Measurements from ENCODE around the gene MAPK8.

The MAPK8 gene

DNA sequence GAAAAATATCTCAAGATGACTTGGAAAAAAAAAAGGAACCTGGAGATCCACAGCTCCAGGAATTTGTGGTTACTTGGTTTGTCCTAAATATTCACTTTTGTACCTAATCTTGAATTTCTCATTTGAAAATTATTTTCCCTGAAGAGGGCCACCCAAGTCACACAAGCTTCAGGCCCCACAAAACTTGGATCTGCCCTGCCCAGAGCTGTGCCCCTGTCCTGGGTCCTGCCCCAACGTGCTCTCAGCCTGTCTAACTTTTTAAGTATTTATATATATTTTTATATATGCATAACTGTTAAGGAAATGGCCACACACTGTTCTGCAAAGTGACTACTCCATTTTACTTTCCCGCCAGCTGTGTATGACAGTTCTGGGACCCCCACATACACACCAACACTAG lies 174.9 kb downstream of the MAPK8 start:
- H3K27ac ChIP-seq: no peak overlapping the region
- TF ChIP-seq, protein P1, sequence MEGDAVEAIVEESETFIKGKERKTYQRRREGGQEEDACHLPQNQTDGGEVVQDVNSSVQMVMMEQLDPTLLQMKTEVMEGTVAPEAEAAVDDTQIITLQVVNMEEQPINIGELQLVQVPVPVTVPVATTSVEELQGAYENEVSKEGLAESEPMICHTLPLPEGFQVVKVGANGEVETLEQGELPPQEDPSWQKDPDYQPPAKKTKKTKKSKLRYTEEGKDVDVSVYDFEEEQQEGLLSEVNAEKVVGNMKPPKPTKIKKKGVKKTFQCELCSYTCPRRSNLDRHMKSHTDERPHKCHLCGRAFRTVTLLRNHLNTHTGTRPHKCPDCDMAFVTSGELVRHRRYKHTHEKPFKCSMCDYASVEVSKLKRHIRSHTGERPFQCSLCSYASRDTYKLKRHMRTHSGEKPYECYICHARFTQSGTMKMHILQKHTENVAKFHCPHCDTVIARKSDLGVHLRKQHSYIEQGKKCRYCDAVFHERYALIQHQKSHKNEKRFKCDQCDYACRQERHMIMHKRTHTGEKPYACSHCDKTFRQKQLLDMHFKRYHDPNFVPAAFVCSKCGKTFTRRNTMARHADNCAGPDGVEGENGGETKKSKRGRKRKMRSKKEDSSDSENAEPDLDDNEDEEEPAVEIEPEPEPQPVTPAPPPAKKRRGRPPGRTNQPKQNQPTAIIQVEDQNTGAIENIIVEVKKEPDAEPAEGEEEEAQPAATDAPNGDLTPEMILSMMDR (conservative IDR thresholded peaks at IDR 0.05; ENCODE audit: low read depth, low read length): no peak
- no peak overlapping the region for H3K4me3 ChIP-seq (IDR thresholded peaks at IDR 0.05; ENCODE audit: insufficient read depth, low read depth, low read length)
- no peak overlapping the region for H2AFZ ChIP-seq (ENCODE audit: low read depth)
- no peaks in the 10 kb centered on the region for H3K79me2 ChIP-seq (ENCODE audit: insufficient read depth, low read depth)
- no peaks in the 10 kb centered on the region for H3K4me1 ChIP-seq (ENCODE audit: low read depth, poor library complexity, severe bottlenecking)
- H3K36me3 ChIP-seq (ENCODE audit: insufficient read depth): no peaks in the 10 kb centered on the region
- no peak overlapping the region for H3K9ac ChIP-seq
- H3K27me3 ChIP-seq (ENCODE audit: insufficient read depth, low read depth): no peaks in the 10 kb centered on the region
- no peaks in the 10 kb centered on the region for H4K20me1 ChIP-seq (ENCODE audit: insufficient read depth)
- H3K4me2 ChIP-seq: no peak overlapping the region

DNA sequence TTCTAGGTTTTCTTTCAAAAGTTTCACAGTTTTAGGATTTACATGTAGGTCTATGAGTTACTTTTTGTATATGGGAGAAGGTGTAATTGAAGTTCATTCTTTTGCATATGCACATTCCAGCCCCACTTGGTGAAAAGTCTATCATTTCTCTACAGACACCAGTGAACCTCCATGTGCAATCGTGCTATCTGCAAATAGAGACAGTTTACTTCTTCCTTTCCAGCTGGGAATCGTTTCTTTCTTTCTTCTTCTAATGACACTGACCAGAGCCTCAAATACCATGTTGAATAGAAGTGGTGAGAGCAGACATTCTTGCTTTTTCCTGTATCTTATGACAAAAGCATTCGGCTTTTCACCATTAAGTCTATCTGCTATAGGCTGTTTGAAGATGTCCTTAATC lies 175.7 kb downstream of the MAPK8 start:
- Histone ChIP-seq H3K9ac (no peak overlapping the region), H3K27me3 (ENCODE audit: insufficient read depth, low read depth) (no peaks in the 10 kb centered on the region), H3K27ac (no peak overlapping the region), H3K4me1 (ENCODE audit: low read depth, poor library complexity, severe bottlenecking) (no peaks in the 10 kb centered on the region), H3K4me3 (IDR thresholded peaks at IDR 0.05; ENCODE audit: insufficient read depth, low read depth, low read length) (no peak overlapping the region), H4K20me1 (ENCODE audit: insufficient read depth) (no peaks in the 10 kb centered on the region), H3K79me2 (ENCODE audit: insufficient read depth, low read depth) (no peaks in the 10 kb centered on the region), H2AFZ (ENCODE audit: low read depth) (no peak overlapping the region), H3K4me2 (no peak overlapping the region), H3K36me3 (ENCODE audit: insufficient read depth) (no peaks in the 10 kb centered on the region)
- TF ChIP-seq, protein P1 (conservative IDR thresholded peaks at IDR 0.05; ENCODE audit: low read depth, low read length): no peak

DNA sequence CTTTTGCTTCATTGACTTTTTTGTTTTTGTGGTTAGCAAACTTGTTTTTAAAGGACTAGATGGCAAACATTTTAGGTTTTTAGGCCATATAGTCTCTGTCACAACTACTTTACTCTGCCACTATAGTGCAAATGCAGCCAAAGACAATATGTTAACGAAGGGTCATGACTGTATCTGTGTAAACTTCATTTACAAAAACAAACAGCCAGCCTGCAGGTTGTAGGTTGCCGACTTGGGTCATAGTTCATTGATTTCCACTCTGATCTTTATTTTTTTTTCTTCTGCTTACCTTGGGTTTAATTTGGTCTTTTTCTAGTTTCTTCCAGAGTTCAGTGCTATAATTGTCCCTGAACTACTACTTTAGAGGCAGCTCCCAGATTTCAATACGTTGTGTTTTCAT lies 178.4 kb downstream of the MAPK8 start:
- TF ChIP-seq, protein P1 (conservative IDR thresholded peaks at IDR 0.05; ENCODE audit: low read depth, low read length): no peak
- no peak overlapping the region for H3K4me3 ChIP-seq (IDR thresholded peaks at IDR 0.05; ENCODE audit: insufficient read depth, low read depth, low read length)
- no peaks in the 10 kb centered on the region for H4K20me1 ChIP-seq (ENCODE audit: insufficient read depth)
- H3K79me2 ChIP-seq (ENCODE audit: insufficient read depth, low read depth): no peaks in the 10 kb centered on the region
- H3K4me2 ChIP-seq: no peak overlapping the region
- no peaks in the 10 kb centered on the region for H3K27me3 ChIP-seq (ENCODE audit: insufficient read depth, low read depth)
- H3K9ac ChIP-seq: no peak overlapping the region
- no peaks in the 10 kb centered on the region for H3K36me3 ChIP-seq (ENCODE audit: insufficient read depth)
- no peaks in the 10 kb centered on the region for H3K4me1 ChIP-seq (ENCODE audit: low read depth, poor library complexity, severe bottlenecking)
- no peak overlapping the region for H2AFZ ChIP-seq (ENCODE audit: low read depth)
- H3K27ac ChIP-seq: no peak overlapping the region

DNA sequence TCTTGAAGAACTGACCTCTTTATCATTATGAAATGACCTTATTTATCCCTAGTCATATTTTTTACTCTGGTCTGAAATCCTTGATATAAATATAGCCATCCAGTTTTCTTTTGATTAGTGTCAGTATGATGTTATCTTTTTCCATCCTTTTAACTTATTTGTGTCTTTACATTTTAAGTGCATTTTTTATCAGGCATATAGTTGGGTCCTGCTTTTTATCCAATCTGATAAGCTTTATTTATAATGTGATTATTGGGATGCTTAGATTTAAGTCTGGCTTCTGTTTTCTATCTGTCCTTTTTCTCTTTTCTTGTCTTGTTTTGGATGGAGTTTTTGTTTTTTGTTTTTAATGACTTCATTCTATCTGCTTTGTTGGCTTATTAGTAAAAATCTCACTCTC lies 179.2 kb downstream of the MAPK8 start:
- TF ChIP-seq, protein P1 (conservative IDR thresholded peaks at IDR 0.05; ENCODE audit: low read depth, low read length): no peak
- Histone ChIP-seq H3K27me3 (ENCODE audit: insufficient read depth, low read depth) (no peaks in the 10 kb centered on the region), H3K4me3 (IDR thresholded peaks at IDR 0.05; ENCODE audit: insufficient read depth, low read depth, low read length) (no peak overlapping the region), H3K27ac (no peak overlapping the region), H3K36me3 (ENCODE audit: insufficient read depth) (no peaks in the 10 kb centered on the region), H3K4me1 (ENCODE audit: low read depth, poor library complexity, severe bottlenecking) (no peaks in the 10 kb centered on the region), H2AFZ (ENCODE audit: low read depth) (no peak overlapping the region), H3K79me2 (ENCODE audit: insufficient read depth, low read depth) (no peaks in the 10 kb centered on the region), H4K20me1 (ENCODE audit: insufficient read depth) (no peaks in the 10 kb centered on the region), H3K9ac (no peak overlapping the region), H3K4me2 (no peak overlapping the region)

DNA sequence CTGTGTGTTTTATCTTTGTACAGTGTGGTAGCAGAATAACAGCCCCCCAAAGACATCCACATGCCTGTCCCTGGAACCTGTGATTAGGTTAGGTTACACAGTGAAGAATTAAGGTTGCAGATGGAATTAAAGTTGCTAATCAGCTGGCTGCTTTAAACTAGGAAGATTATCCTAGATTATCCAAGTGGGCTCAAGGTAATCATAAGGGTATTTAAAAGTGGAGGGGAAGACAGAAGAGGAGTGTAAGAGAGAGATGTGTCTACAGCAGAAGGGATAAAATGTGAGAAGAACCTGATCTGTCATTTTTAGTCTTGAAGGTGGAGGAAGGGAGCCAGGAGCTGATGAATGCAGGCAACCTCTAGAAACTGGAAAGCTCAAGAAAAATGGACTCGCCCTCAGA lies 180.8 kb downstream of the MAPK8 start:
- Histone ChIP-seq H3K4me1 (ENCODE audit: low read depth, poor library complexity, severe bottlenecking) (no peaks in the 10 kb centered on the region), H4K20me1 (ENCODE audit: insufficient read depth) (no peaks in the 10 kb centered on the region), H3K36me3 (ENCODE audit: insufficient read depth) (no peaks in the 10 kb centered on the region), H3K27me3 (ENCODE audit: insufficient read depth, low read depth) (no peaks in the 10 kb centered on the region), H3K9ac (no peak overlapping the region), H3K4me3 (IDR thresholded peaks at IDR 0.05; ENCODE audit: insufficient read depth, low read depth, low read length) (no peak overlapping the region), H3K79me2 (ENCODE audit: insufficient read depth, low read depth) (no peaks in the 10 kb centered on the region), H2AFZ (ENCODE audit: low read depth) (no peak overlapping the region), H3K4me2 (no peak overlapping the region), H3K27ac (no peak overlapping the region)
- TF ChIP-seq, protein P1 (conservative IDR thresholded peaks at IDR 0.05; ENCODE audit: low read depth, low read length): no peak

All from KMS-11 (cell line).